ENCODE data around the gene CCR2.

CCR2 gene

DNA sequence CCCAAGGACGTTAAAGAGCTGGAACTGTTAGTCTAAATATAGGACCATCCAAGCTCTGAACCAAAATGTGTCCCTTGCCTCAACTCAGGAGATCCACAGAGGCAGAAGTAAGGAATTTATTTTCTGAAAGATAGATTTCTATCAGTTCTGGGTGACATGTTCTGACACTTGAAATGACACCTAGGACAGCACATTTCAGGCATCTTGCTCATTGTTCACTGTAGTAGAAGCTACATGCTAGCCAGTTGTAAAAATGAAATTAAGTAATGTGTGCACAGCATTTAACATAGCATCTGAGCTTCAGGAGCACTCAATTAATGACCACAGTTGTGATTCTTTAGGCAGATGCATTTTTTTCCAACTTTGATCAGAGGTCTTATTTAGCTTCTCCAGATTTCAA is 567 bp downstream of the CCR2 start:
- no peak for DNase-seq (ENCODE audit: low read depth, low spot score)

DNA sequence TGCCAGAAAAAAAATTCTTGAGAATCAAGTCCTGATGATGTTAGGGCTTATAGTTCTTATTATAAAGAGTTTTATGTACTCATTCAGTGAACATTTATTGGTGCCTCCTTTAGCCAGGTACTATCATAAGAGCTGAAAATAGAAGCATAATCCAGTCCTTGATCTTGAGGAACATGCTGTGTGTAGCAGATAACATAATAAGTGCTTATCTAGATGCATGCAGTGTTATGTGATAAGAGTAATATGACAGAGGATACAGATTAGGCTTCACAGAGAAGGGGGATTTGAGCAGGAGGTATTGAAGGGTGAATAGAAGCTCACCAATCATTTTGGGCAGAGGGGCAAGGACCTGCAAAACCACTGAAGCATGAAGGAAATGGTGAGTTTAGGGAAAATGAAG is 1.1 kb downstream of the CCR2 start:
- DNase-seq (ENCODE audit: low read depth, low spot score): no peak

DNA sequence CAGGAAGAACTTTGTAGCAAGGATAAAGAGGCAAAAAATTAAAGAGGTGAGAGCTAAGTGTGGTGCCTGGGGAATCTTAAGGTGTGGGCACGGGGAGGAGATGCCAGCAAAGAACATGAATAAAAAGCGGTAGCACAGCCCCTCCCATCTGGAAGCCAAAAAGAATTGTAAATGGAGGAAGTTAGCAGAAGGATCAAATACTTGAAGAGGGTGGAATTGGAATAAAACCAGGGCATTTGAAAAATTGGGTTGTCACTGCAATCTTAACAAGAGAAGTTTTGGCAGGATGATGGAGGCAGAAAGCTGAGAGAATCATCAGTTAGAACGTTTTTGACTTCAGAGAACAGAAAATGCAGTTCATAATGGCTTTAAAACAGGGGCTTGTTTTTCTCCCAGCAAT is 2.4 kb downstream of the CCR2 start:
- DNase-seq (ENCODE audit: low read depth, low spot score): no peak

DNA sequence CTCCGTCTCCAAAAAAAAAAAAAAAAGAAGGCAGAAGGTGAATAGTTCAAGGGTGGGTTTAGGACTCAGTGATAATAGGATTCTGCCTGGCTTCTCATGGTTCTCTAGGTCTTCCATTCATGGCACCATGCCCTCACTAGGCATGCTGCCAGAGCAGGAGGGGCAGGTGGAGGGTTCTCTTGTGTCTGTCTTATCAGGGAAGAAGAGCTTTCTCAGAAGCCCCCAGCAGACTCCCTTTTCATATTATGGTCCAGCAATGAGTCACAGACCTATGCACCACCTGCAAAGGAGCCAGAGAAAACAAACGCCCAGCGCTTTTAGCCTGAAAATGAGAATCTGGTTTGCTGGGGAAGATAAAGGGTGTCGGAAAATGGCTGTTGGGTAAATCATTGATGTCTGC is 3.0 kb downstream of the CCR2 start:
- no peak for DNase-seq (ENCODE audit: low read depth, low spot score)

DNA sequence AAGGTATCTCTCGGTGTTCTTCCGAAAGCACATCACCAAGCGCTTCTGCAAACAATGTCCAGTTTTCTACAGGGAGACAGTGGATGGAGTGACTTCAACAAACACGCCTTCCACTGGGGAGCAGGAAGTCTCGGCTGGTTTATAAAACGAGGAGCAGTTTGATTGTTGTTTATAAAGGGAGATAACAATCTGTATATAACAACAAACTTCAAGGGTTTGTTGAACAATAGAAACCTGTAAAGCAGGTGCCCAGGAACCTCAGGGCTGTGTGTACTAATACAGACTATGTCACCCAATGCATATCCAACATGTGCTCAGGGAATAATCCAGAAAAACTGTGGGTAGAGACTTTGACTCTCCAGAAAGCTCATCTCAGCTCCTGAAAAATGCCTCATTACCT is 4.6 kb downstream of the CCR2 start:
- no peak for DNase-seq (ENCODE audit: low read depth, low spot score)

DNA sequence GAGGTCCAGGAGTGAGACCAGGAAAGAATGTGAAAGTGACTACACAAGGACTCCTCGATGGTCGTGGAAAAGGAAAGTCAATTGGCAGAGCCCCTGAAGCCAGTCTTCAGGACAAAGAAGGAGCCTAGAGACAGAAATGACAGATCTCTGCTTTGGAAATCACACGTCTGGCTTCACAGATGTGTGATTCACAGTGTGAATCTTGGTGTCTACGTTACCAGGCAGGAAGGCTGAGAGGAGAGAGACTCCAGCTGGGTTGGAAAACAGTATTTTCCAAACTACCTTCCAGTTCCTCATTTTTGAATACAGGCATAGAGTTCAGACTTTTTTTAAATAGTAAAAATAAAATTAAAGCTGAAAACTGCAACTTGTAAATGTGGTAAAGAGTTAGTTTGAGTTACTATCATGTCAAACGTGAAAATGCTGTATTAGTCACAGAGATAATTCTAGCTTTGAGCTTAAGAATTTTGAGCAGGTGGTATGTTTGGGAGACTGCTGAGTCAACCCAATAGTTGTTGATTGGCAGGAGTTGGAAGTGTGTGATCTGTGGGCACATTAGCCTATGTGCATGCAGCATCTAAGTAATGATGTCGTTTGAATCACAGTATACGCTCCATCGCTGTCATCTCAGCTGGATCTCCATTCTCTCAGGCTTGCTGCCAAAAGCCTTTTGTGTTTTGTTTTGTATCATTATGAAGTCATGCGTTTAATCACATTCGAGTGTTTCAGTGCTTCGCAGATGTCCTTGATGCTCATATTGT is 6.0 kb downstream of the CCR2 start:
- DNase-seq (ENCODE audit: low read depth, low spot score): peak; percentile 6

DNA sequence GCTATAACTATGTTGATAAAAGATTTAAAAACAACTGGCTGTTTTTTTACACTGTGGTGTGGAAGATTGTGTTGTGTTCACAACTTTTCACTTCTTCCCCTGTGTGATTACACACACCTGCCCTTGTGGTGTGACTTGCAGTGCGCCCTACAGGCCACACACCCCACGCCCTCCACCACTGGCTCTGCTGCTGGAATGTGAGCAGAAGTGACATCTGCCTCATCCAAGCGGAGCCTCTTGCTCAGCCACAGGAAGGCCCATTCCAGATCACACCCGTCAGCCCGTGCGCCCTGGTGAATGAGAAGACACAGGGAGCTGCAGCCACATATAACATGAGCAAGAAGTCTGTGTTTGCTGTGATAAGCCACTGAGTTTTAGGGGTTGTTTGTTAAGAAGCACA is 7.0 kb downstream of the CCR2 start:
- no peak for DNase-seq (ENCODE audit: low read depth, low spot score)

DNA sequence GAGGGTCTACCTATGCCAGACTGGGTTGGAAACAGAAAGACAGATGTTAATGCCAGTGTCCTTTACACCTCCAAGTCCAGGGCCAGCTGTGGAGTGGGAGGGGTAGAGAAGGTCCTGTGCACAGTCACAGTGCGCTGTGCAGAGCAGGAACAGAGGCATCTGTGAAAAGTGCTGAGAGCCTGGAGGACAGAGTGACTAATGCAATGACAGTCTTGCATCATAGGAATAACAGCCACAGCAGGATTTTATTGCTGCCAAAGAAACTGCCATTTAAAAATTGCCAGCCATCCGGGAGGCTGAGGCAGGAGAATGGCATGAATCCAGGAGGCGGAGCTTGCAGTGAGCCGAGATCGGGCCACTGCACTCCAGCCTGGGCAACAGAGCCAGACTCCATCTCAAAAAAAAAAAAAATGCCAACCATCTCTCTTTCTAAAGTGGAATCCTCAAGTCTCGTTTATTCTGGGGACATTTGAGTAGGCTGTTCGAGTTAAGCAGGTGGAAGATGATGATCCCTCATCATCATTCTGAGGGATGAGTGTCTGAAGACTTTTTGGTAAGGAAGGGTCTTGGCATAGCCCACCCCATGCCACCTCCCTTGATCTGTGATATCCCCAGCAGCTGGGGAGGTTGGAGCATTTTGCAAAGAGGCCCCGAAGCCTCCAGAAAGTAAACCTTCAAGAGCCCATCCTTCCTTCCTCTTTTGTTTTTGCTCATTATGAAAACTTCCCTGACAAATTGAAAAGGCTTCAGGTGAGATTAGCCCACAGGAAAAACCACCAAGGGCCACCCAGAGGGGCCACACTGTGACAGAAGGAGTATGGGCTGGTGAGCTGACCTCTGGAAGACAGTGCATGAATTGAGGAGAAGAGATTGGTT is 7.7 kb downstream of the CCR2 start:
- DNase-seq (ENCODE audit: low read depth, low spot score): no peak

DNA sequence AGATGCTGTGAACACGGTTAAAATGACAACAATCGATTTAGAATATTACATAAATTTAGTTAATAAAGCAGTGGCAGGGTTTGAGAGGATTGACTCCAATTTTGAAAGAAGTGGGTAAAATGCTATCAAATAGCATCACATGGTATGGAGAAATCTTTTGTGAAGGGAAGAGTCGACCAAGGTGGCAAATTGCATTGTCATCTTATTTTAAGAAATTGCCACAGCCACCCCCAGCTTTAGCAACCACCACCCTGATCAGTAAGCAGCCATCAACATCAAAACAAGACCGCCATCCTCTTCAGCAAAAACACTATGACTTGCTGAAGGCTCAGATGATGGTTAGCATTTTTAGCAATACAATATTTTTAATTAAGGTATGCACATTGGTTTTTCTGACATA is 11.1 kb downstream of the CCR2 start:
- DNase-seq (ENCODE audit: low read depth, low spot score): no peak

DNA sequence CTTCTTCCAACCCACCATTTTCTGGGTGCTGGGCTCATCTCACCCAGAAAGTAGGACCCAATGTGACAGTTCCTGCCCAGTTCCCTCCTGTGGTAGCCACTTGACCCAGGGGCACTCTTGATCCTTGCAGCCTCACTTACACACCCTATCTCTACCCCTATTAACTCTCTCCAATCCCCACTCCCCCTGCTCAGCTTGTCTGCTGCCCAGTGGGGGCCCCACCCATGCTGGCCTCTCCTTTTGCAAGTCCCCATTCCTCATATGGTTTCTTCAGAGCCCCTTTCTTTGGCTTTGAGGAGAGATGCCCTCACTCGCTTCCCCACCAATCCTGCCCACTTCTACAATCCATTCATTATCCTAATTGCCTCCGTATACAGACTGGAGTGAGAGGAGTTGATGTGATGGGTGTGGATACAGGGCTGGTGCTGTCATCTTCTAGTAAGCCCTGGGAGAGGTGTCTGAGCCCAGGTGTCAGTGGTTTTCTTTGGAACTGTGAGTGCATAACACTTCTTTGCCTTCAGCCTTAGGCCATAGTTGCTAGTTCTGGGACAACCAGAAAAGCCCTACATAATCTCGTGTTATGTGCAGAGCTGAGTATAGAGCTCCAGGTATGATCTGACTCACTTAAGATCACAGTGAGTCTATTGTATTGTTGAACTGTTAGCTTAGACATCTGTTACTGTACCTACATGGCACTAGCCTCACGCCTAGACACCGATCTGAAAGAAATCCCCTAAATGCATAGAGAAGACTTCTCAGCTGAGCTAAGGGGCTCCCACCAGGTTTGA is 12.0 kb downstream of the CCR2 start:
- DNase-seq (ENCODE audit: low read depth, low spot score): no peak

DNA sequence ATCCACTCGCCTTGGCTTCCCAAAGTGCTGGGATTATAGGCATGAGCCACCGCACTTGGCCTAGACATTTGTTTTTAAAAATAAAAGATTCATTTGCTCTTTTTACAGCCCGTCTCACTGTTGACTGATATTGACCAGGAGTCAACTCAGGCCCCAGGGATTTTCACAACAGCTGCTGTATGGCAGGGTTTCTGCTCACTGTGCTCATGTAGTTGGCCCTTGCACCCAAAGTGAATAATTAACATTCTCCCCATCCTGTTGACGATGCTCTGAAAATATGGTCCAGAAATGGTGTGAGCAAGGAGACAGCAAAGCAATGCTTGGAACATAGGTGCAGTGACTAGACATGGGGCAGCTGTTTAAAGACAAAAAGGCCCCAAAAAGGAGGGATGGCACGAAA is 13.9 kb downstream of the CCR2 start:
- no peak for DNase-seq (ENCODE audit: low read depth, low spot score)

DNA sequence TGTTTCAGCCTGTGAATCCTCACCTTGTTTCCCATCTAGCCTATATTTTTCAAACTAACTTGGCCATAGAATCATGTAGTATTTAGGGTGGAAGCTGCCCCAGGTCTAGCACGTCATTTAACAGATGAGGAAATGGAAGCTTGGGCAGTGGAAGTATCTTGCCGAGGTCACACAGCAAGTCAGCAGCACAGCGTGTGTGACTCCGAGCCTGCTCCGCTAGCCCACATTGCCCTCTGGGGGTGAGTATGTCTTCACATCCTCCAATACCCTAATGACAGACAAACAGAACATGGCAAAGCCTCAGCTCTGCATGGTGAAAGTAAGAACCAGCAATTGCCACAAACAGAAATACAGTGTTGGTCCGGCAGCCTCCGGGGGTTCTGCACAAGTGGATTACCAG is 14.7 kb downstream of the CCR2 start:
- no peak for DNase-seq (ENCODE audit: low read depth, low spot score)

DNA sequence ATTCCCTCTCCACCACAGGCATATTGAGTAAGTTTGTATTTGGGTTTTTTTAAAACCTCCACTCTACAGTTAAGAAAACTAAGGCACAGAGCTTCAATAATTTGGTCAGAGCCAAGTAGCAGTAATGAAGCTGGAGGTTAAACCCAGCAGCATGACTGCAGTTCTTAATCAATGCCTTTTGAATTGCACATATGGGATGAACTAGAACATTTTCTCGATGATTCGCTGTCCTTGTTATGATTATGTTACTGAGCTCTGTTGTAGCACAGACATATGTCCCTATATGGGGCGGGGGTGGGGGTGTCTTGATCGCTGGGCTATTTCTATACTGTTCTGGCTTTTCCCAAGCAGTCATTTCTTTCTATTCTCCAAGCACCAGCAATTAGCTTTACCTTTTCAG is 15.2 kb downstream of the CCR2 start:
- DNase-seq (ENCODE audit: low read depth, low spot score): no peak

DNA sequence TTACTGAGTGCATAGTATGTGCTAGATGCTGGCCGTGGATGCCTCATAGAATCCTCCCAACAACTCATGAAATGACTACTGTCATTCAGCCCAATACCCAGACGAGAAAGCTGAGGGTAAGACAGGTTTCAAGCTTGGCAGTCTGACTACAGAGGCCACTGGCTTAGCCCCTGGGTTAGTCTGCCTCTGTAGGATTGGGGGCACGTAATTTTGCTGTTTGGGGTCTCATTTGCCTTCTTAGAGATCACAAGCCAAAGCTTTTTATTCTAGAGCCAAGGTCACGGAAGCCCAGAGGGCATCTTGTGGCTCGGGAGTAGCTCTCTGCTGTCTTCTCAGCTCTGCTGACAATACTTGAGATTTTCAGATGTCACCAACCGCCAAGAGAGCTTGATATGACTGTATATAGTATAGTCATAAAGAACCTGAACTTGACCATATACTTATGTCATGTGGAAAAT is 15.8 kb downstream of the CCR2 start:
- DNase-seq (ENCODE audit: low read depth, low spot score): no peak

DNA sequence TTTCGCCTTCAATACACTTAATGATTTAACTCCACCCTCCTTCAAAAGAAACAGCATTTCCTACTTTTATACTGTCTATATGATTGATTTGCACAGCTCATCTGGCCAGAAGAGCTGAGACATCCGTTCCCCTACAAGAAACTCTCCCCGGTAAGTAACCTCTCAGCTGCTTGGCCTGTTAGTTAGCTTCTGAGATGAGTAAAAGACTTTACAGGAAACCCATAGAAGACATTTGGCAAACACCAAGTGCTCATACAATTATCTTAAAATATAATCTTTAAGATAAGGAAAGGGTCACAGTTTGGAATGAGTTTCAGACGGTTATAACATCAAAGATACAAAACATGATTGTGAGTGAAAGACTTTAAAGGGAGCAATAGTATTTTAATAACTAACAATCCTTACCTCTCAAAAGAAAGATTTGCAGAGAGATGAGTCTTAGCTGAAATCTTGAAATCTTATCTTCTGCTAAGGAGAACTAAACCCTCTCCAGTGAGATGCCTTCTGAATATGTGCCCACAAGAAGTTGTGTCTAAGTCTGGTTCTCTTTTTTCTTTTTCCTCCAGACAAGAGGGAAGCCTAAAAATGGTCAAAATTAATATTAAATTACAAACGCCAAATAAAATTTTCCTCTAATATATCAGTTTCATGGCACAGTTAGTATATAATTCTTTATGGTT is 17.1 kb downstream of the CCR2 start, which contains the start of gene CCR5:
Gene CCR5 (plus strand): TSS at position 108 of the 680 bp plus-strand sequence. CDS start 1,957 bp downstream, outside the sequence.
- DNase-seq (ENCODE audit: low read depth, low spot score): no peak

DNA sequence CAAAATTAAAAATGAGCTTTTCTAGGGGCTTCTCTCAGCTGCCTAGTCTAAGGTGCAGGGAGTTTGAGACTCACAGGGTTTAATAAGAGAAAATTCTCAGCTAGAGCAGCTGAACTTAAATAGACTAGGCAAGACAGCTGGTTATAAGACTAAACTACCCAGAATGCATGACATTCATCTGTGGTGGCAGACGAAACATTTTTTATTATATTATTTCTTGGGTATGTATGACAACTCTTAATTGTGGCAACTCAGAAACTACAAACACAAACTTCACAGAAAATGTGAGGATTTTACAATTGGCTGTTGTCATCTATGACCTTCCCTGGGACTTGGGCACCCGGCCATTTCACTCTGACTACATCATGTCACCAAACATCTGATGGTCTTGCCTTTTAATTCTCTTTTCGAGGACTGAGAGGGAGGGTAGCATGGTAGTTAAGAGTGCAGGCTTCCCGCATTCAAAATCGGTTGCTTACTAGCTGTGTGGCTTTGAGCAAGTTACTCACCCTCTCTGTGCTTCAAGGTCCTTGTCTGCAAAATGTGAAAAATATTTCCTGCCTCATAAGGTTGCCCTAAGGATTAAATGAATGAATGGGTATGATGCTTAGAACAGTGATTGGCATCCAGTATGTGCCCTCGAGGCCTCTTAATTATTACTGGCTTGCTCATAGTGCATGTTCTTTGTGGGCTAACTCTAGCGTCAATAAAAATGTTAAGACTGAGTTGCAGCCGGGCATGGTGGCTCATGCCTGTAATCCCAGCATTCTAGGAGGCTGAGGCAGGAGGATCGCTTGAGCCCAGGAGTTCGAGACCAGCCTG is 17.8 kb downstream of the CCR2 start:
- no peak for DNase-seq (ENCODE audit: low read depth, low spot score)

DNA sequence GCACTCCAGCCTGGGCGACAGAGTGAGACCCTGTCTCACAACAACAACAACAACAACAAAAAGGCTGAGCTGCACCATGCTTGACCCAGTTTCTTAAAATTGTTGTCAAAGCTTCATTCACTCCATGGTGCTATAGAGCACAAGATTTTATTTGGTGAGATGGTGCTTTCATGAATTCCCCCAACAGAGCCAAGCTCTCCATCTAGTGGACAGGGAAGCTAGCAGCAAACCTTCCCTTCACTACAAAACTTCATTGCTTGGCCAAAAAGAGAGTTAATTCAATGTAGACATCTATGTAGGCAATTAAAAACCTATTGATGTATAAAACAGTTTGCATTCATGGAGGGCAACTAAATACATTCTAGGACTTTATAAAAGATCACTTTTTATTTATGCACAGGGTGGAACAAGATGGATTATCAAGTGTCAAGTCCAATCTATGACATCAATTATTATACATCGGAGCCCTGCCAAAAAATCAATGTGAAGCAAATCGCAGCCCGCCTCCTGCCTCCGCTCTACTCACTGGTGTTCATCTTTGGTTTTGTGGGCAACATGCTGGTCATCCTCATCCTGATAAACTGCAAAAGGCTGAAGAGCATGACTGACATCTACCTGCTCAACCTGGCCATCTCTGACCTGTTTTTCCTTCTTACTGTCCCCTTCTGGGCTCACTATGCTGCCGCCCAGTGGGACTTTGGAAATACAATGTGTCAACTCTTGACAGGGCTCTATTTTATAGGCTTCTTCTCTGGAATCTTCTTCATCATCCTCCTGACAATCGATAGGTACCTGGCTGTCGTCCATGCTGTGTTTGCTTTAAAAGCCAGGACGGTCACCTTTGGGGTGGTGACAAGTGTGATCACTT is 18.8 kb downstream of the CCR2 start:
- DNase-seq (ENCODE audit: low read depth, low spot score): peak; percentile 37

DNA sequence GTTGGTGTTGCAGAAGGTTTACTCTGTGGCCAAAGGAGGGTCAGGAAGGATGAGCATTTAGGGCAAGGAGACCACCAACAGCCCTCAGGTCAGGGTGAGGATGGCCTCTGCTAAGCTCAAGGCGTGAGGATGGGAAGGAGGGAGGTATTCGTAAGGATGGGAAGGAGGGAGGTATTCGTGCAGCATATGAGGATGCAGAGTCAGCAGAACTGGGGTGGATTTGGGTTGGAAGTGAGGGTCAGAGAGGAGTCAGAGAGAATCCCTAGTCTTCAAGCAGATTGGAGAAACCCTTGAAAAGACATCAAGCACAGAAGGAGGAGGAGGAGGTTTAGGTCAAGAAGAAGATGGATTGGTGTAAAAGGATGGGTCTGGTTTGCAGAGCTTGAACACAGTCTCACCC is 20.8 kb downstream of the CCR2 start:
- DNase-seq (ENCODE audit: low read depth, low spot score): no peak

DNA sequence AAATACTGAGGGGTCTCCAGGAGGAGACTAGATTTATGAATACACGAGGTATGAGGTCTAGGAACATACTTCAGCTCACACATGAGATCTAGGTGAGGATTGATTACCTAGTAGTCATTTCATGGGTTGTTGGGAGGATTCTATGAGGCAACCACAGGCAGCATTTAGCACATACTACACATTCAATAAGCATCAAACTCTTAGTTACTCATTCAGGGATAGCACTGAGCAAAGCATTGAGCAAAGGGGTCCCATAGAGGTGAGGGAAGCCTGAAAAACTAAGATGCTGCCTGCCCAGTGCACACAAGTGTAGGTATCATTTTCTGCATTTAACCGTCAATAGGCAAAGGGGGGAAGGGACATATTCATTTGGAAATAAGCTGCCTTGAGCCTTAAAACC is 21.3 kb downstream of the CCR2 start:
- DNase-seq (ENCODE audit: low read depth, low spot score): no peak

DNA sequence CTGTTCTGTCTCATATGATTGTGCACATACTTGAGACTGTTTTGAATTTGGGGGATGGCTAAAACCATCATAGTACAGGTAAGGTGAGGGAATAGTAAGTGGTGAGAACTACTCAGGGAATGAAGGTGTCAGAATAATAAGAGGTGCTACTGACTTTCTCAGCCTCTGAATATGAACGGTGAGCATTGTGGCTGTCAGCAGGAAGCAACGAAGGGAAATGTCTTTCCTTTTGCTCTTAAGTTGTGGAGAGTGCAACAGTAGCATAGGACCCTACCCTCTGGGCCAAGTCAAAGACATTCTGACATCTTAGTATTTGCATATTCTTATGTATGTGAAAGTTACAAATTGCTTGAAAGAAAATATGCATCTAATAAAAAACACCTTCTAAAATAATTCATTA is 21.9 kb downstream of the CCR2 start:
- DNase-seq (ENCODE audit: low read depth, low spot score): no peak

All from astrocyte of the hippocampus (primary cell).